DMS53 (cell line): Measurements from ENCODE around the gene SURF4.
"Not testable (repeated sequence)": the region's sequence is repeated elsewhere in the genome, so short reads cannot be mapped to it uniquely, and the experiment has no call there.

Experiments
- DNase-seq: peaks from one replicate; lab custom pipeline; 2025; lab: John Stamatoyannopoulos, UW

Gene SURF4

DNA sequence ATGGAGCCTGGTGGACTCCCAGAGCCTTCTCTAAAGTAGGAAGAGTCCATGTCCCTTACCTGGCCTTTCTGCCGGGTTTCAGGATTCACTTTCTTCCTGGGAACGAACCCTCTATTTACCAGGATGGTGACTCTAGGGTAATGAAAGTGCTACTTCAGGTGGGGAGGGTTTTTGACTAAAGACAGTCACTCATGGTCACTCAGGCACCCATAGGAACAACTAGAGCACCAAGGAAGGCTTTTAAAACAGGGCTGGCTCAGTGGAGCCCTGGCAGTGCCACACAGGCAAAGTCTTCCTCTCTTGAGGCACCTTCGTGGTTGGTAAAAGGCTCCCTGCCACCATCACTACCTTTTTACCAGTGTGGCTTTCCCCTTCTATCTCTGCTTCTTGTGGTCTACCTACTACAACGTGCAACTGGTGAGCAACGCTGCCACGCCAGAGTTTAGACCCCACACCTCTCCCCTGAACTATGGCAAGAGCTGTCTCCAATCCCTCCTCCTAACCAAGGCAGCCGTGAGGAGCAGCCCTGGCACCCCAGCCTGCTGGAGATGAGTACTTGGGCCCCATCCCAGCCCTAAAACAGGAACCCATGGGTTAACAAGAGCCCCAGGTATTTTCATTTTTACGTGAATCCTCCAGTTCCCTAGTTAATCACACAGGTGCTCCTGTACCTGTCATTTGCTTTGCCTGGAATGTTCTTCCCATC, 23.1 kb downstream of the SURF4 start:
- no peak for DNase-seq

DNA sequence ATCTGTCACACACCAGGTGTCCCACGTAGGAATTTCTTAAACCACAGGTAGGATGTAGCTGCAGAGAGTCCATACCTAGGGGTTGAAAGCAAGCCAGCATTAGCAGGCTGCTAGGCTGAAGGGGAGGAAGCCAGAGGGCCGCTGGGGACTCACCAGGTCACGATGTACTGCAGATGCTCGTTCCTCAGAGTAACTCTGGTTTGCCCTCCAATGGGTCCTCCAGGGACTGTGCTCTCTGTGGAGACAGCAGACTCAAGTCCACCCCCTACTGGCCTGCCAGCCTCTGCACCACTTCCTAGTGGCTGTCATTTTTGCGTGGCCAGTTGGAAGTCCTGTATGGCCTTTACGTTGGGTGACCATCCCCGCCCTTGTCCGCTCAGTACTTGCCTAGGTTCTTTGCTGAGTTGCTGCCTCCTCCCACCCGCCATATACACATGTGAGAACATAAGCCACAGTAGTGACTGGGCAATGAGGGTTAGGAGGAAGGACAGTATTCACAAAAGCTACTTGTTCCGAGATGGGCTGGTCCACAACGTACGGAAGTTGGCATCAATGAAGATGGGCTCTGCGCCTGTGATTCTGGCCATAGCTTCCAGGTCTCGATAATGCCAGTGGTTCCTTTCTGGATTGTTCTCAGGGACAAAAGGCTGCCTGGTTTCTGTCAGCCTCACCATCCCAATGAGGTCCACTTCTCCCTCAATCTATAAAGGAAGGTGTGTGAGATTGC, 23.8 kb downstream of the SURF4 start:
- DNase-seq = peak; percentile 83

DNA sequence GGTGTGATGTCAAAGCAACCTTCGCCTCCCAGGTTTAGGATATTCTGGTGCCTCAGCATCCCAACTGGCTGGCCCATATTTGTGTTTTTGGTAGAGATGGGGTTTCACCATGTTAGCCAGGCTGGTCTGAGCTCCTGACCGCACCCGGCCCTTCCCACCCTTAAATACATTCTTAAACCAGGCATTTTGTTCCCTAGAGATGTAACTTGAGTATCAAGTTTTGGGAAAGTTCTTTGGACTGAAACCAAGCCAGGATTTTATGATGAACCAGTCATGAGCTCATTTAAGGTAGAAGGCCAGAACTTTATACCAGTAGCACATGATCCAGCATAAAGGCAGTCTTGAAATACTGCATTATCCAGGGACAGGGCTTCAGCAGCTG, 24.3 kb downstream of the SURF4 start:
- no peak for DNase-seq

DNA sequence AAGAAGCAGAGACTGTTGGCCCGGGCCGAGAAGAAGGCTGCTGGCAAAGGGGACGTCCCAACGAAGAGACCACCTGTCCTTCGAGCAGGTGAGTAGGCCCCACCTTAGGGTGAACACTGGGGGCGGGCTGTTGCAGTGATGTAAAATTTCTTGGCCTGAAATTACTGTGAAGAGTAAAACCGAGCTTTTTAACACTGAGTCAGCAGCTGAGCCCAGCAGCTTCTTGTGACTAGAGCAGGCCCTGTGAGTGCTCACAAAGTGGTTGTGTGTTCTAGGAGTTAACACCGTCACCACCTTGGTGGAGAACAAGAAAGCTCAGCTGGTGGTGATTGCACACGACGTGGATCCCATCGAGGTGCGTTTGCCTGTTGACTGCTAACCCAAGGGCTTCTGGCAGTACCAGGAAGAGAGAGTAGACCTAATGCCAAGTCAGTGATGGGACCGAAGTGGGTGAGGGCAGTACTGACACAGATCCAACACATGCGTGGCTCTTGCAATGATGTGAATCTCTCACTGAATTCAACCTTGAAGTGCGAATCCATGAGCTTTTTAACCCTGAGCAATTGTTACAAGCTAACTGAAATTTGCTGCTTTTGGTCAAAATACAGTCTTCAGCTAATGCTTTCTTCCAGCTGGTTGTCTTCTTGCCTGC, 25.8 kb downstream of the SURF4 start:
- DNase-seq = no peak

DNA sequence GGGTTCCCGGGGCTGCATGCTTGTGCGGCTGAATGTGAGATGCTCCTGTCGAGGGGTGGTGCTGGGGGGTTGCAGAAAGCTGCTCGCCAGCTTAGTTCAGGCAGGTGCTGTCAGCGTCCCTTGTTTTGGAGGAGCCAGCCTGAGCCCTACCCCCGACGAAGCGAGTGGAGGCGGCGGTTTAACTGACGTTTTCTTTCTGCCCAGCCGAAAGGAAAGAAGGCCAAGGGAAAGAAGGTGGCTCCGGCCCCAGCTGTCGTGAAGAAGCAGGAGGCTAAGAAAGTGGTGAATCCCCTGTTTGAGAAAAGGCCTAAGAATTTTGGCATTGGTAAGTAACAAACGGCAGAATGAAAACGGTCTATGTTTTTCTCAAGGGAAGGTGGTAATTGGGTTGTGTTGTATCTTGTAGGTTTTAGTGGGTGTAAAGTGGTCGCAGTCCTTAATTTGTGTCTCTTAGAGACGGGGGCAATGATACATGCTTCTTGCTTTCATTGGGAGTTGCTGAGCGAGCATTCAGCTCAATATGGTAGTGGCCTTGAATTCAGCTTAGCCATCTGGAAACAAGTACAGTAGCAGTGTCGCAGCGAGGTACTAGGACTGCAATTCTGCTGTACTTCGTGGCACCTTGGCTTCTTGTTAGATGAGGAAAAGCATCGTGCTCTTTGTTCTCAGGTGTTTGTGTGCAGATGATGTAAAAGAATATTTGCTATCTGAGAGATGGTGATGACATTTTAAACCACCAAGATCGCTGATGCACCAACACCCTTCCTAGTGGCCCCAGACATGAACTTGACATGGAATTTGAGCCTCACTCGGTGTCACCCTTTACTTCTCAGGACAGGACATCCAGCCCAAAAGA, 26.9 kb downstream of the SURF4 start:
- peak; percentile 63 for DNase-seq

DNA sequence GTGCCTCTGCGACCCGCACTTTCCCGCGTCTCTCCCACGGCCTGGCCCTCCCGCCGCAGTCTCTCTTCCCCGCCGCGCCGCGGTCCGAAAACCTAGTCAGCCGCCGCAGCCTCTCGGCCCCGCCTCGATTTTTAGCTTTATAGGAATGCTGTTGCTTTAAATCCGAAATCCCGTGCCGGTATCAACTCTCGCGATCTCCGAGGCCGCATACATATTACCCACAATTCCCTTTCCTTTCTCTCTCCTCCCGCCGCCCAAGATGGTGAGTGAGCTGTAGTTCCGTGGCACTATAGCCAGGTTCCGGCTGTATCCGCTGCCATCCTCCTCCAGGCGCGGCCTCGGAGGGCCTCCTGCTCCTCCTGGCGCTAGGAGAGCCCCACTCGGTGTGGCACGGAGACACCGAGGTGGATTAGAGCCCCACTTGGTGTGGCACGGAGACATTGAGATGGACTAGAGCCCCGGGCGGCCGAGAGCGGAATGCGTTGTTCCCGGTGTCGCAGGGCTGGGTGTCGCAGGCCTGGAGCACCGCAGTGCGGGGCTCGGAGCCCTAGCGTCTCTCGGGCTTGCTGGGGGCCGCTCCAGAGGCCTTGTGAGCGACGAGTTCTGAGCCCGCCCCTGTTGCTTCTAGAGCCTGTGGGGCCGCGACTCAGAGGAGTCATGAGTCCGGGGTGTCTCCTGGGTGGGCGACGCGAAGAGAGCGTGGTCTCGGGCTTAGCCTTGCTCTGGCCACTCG, 27.7 kb downstream of the SURF4 start, which contains the start of the genes MED22 and RPL7A:
Gene MED22, minus strand, starts transcription at position 147 of the 733 bp plus-strand sequence. CDS start 1,469 bp downstream, outside the sequence.
Gene RPL7A, plus strand, starts transcription at position 234 of the 733 bp plus-strand sequence. Its CDS starts 26 bp downstream, at position 260.
- DNase-seq = peak; percentile 97

DNA sequence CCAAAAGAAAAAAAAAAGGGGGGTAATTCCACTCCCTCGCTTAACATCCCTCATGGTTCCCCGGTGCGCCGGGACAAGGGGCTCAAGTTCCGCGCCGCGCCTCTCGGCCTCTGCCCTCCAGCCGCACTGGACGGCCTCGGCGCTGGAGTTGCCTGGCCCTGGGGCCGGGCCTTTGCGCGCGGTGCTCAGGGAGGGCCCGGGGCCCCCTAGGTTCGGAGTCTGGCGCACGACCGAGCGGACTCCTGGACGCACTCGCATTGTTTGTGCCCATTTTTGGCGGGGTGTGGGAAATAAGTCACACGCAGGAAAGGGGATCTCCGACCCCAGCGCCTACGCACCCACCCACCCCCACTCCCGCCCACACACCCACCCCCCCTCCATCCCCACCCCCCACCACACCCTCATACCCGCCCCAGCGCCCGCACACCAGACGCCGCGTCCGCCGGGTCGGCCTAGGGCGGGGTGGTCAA, 28.3 kb downstream of the SURF4 start:
- DNase-seq = peak; percentile 73

DNA sequence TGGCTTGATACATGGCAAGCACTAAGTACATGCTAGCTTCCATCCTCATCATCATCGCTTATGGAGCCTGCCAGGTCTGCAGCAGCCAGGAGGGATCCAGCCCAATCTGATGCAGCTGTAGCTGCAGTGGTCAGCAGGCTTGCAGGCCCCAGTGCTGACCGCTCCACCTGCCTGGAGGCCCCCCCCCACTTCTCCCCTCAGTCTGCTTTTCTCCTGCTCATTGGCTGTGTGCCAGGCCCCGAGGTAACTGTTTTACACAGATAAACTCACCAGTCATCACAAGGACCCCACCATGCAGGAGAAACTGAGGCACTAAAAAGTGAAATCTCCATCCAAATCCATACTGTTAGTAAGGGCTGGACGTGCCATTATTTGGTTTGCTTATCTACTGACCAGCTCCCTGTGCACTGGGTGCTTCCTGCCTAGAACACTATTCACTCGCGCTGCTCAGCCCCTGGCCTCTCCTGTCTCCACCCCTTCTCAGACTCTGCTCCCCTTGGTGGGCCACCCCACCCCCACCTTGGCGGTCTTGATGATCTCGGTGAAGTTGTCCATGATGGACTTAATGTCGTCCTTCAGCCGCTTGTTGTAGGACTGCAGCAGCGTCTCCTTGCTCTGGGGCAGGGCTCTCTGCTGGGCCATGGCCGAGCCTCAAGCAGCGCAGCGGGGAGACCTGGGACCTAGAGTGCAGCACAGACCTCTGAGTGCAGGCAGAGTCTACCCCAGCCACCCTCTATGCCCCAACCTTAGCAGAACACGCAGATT, 29.7 kb downstream of the SURF4 start:
- no peak for DNase-seq

DNA sequence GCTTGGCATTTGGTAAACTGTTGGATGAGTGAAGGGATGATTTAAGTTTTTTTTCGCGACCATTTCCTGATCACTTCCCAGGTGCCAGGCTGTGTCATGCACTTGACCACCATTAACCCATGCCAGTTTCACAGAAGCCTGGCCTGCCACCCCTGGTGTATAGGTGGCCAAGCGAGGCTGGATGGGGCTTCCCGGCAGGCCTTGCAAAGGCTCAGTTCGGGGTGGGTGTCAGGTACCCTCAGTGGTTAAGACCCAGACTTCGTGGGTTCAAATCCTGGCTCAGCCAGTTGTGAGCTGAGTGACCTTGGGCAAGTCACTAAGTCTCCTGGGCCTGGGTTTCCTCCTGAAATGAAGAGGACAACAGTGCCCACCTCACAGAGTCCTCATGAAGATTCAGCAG, 30.3 kb downstream of the SURF4 start:
- DNase-seq = no peak

DNA sequence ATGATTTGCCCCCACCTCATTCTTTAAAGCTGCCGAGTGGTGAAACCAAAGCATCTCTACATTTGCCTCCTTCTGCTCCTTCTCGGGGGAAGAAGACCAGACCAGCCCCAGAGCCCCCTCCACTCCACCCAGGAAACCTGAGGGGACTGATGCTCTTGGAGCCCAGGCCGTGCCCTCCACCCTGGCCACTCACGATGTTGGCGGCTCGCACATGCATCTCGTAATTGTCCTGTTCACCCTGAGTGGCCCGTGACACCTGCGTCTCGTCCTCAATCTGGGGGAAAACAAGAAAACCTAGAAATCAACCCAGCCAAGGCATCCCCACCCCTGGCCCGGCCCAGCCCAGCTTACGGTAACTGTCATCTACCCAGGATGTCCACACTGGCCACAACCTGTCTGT, 30.9 kb downstream of the SURF4 start:
- no peak for DNase-seq

DNA sequence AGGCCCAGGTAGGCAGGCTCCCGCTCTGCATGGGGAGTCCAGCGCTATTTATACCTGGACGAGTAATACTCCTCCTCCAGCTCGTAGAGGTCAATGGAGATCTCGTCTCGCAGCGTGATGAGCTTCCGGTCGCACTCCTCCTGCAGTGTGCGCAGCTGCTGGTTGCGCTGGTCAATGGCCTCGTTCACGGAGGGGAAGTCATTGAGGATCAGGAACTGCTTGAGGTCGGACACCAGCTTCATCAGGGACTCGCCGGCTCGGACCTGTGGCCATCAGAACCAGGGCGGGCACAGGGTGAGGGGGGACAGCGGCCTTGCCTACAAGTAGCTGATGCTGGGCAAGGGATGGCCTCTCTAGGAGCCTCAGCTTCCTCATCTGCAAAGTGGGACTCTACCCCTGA, 31.8 kb downstream of the SURF4 start:
- DNase-seq = no peak

DNA sequence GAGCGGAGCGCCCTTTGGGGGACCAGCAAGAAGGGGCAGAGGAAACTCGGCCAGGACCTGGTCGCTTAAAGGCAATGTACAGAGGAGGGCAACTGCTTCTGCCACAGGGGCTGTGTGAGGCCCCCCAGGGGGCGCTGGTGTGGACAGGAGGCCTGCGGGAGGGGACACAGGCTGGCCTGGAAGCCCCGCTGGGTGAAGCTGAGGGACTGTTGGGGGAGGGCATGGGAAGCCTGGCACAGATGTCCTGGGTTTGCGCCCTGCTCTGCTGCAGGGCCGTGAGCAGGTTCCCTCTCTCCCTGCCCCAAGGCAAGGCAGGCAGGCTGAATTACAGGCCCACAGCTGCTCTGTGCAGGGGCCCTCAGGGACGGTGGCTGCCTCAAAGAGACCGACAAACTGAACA, 33.3 kb downstream of the SURF4 start:
- DNase-seq = peak; percentile 30

DNA sequence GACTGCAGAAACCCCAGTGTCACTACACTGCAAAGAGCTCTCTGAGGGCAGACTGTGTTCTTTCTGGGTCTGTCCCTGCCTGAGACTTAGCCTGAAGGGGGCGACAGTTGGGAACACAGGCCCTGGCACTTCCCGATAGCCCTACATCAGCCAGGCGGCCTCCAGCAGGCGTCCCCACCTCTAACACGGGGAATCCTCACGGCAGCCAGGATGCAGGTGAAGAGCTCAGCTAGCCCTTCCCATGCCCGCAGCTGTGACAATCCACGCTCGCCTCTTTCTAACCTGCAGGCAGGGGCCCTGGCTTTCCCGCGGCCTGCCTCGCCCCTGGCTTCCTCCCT, 33.8 kb downstream of the SURF4 start:
- DNase-seq = peak; percentile 33

DNA sequence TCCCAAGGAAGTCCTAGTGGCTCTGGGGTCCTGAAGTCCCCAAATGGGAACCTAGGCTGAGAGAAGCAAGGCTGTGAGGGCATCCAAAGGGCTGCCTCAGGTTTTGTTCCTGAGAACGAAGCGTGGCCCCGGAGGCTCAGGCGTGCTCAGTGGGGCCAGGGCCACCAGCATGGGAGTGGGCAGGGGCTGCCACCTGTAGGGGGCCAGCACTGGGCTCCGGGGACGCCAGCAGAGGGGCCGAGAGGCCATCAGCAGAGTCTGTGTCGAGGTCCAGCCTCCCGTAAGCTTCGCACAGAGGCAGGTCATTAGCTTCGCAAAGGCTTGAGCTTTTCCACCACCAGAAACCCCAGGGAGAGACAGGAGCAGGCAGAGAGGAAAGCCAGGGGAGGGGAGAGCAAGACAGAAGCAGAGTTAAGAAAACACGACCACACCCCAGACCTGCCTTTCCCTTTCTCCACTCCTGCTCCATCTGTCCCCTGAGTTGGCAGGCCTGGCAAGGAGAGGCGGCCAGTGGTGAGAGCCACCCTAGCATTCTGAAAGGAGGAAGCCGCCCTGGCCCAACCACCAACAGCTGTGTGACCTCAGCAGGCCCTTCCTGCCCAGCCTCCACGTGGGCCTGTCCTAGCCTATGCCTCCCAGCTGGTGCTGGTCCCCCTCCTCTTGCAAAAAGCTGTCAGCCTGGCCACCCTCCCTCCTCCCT, 34.3 kb downstream of the SURF4 start:
- no peak for DNase-seq

DNA sequence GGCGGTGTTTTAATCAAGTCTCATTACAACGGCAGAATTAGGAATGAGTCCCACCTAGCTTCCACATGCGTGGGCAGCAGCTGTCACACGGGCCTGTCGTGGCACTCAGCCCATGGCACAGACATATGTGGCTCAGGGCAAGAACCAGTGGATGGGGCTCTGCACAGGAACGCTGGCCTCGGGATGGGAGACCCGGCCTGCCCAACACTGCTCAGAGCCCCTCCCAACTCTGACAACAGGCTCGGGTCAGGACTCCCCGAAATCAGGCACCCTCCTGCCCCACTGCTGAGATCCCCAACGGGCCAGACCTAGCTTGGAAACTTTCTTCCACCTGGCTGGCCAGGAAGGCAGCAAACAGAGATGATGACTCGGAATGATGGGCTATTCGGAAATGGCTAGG, 34.9 kb downstream of the SURF4 start:
- DNase-seq = no peak

DNA sequence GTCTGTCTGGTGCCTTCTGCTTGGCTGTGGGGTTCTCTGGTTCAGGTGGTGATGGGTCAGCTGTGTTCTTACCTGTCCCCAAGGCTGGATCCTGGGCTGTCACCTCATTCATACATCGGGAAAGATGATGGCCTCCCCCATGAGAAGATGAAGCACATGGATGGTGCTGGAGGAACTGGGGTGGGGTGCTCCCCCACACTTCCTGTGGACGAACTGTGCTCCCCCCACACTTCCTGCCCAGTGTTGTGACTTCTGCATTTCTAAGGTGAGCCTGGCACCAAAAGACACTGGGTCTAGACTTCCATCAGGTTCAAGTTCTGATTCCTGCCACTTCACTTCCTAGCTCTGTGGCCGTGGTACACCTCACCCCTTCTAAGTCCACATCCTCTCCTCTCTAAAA, 35.6 kb downstream of the SURF4 start:
- DNase-seq = no peak

DNA sequence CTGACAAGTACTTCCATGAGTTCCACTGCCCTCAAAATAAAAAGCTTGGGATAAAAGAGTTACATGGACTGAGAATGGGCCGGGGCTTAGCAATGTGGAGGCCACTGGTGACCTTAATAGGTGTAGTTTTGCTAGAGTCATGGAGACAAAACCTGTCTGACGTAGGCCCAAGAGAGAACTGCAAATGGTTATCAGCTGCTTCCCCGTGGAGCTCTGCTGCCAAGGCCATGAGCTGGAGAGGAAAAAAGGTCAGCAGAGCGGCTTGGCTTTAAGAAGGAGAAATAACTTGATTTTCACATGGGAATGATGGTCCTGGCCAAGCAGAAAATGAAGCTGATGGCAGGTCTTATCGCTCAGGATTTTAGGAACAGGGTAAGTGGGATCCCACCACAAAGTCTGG, 36.2 kb downstream of the SURF4 start:
- DNase-seq = no peak

DNA sequence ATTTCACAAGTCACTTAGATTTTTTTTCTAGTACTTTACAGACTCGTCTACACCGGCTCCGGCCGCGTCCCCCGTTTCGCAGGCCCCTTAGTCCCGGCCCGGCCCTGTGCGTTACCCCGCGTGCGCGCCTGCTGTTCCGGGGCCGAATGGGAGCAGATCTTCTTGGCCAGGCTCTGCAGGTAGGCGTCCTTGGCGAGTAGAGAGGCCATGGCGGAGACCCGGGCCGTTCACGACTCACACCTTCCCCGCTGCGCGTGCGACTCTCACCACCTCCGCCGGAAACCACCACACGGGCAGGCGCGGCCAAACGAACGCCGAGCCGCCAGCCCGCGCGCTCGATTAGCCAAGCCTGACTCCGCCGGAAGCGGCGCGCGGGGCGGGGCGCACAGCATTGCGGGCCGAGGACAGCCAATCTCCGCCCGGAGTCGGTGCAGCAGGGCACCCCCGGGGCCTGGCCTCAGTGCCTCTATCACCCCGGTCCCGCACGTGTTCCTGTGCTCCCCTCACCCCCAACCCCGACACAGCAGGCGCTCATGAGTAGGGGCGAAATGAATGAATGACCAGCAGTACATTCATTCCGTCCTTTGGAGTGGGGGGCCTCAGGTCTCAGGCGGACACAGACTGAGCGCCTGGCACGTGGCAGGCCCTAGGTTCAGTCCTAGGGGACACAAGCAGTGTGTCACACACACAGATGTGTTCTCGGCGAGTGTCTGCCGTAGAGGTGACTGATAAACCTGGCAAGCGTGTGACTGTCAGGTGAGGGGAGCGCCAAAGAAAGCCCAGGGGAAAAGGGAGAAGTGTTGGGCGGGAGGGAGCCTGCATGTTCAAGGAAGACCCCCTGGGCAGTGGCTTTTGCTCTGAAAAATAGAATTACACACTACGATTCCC, 39.7 kb downstream of the SURF4 start, which contains the start of gene SURF6:
Gene SURF6, minus strand, starts transcription at position 265 of the 888 bp plus-strand sequence. Its CDS starts 56 bp downstream, at position 209.
- DNase-seq = peak; percentile 98

DNA sequence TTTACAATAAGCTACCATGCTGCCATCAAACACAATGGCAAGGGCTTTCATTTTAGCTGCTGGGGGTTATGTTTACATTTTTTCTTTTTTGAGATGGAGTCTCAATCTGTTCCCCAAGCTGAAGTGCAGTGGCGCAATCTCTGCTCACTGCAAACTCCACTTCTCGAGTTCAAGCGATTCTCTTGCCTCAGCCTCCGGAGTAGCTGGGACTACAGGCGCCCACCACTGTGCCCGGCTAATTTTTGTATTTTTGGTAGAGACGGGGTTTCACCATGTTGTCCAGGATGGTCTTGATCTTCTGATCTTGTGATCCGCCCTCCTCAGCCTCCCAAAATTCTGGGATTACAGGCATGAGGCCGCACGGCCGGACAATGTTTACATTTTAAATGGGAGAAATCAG, 41.0 kb downstream of the SURF4 start:
- DNase-seq = not testable (repeated sequence)
